Memory B cell (primary cell): ENCODE results near the gene HSD17B12.

Experiments used
- ATAC-seq: fragments of 150-1000 bp; cut with Tn5 transposase; 2 replicates; pipeline ENCODE4 v1.10.0; 2021; ENCODE audit warnings: low read depth, mild to moderate bottlenecking, moderate library complexity
- DNase-seq, 2 donors: peaks; one replicate each; pipeline ENCODE4 v3.0.0; 2022; ENCODE audit warnings: low spot score in 2 of 2
- H3K27ac Mint-ChIP-seq: one replicate; pipeline ENCODE4 v1.8.0; 2022; ENCODE audit warnings: mild to moderate bottlenecking, moderate library complexity, mixed read lengths
- H3K27me3 Mint-ChIP-seq: one replicate; pipeline ENCODE4 v1.8.0; 2022; ENCODE audit warnings: mixed read lengths
- H3K36me3 Mint-ChIP-seq: one replicate; pipeline ENCODE4 v1.8.0; 2022; ENCODE audit warnings: mild to moderate bottlenecking, mixed read lengths
- H3K4me1 Mint-ChIP-seq: one replicate; pipeline ENCODE4 v1.8.0; 2022; ENCODE audit warnings: mixed read lengths
- H3K4me3 Mint-ChIP-seq: one replicate; pipeline ENCODE4 v1.8.0; 2022; ENCODE audit warnings: mild to moderate bottlenecking, moderate library complexity, mixed read lengths
- H3K9me3 Mint-ChIP-seq: one replicate; pipeline ENCODE4 v1.8.0; 2022; ENCODE audit warnings: mixed read lengths

Gene HSD17B12

GRCh38 chr11:43694477-43694876, 13.9 kb downstream of the HSD17B12 start:
- DNase-seq, result no peak
- Mint-ChIP-seq H3K36me3 (peaks cover 15% of the 10 kb centered on the region), H3K9me3 (no peaks in the 10 kb centered on the region), H3K27me3 (no peaks in the 10 kb centered on the region), H3K4me3 (no peak overlapping the region), H3K4me1 (peaks cover 41% of the 10 kb centered on the region), H3K27ac (no peak overlapping the region)
- peak; percentile 21 for ATAC-seq

GRCh38 chr11:43697679-43698078, 17.1 kb downstream of the HSD17B12 start:
- H3K4me3 Mint-ChIP-seq, result no peak overlapping the region
- peaks cover 32% of the 10 kb centered on the region for H3K4me1 Mint-ChIP-seq
- no peak for DNase-seq
- peaks cover 7% of the 10 kb centered on the region for H3K9me3 Mint-ChIP-seq
- ATAC-seq, result no peak
- no peaks in the 10 kb centered on the region for H3K27me3 Mint-ChIP-seq
- no peak overlapping the region for H3K27ac Mint-ChIP-seq
- peaks cover 15% of the 10 kb centered on the region for H3K36me3 Mint-ChIP-seq

- peaks cover 21% of the 10 kb centered on the region for H3K36me3 Mint-ChIP-seq
- peaks cover 7% of the 10 kb centered on the region for H3K9me3 Mint-ChIP-seq
- H3K27ac Mint-ChIP-seq, result no peak overlapping the region
- peaks cover 22% of the 10 kb centered on the region for H3K4me1 Mint-ChIP-seq
- ATAC-seq (no peak), DNase-seq (no peak)
- H3K4me3 Mint-ChIP-seq, result no peak overlapping the region
- no peaks in the 10 kb centered on the region for H3K27me3 Mint-ChIP-seq
Observed at GRCh38 chr11:43699870-43700269, 19.3 kb downstream of the HSD17B12 start.

- peaks cover 9% of the 10 kb centered on the region for H3K4me1 Mint-ChIP-seq
- no peaks in the 10 kb centered on the region for H3K27me3 Mint-ChIP-seq
- H3K4me3 Mint-ChIP-seq, result no peak overlapping the region
- H3K36me3 Mint-ChIP-seq, result peaks cover 12% of the 10 kb centered on the region
- H3K9me3 Mint-ChIP-seq, result peaks cover under 1% of the 10 kb centered on the region
- no peak overlapping the region for H3K27ac Mint-ChIP-seq
- ATAC-seq, result no peak
- no peak for DNase-seq
Observed at GRCh38 chr11:43706631-43707030, 26.1 kb downstream of the HSD17B12 start.

- no peak overlapping the region for H3K4me3 Mint-ChIP-seq
- peaks cover 12% of the 10 kb centered on the region for H3K36me3 Mint-ChIP-seq
- H3K27me3 Mint-ChIP-seq, result no peaks in the 10 kb centered on the region
- DNase-seq, result no peak
- H3K27ac Mint-ChIP-seq, result no peak overlapping the region
- H3K4me1 Mint-ChIP-seq, result peaks cover 9% of the 10 kb centered on the region
- no peak for ATAC-seq
- H3K9me3 Mint-ChIP-seq, result no peaks in the 10 kb centered on the region
Observed at GRCh38 chr11:43708776-43709175, 28.2 kb downstream of the HSD17B12 start.

GRCh38 chr11:43709689-43710088, 29.2 kb downstream of the HSD17B12 start:
- no peaks in the 10 kb centered on the region for H3K27me3 Mint-ChIP-seq
- peaks cover 7% of the 10 kb centered on the region for H3K4me1 Mint-ChIP-seq
- H3K9me3 Mint-ChIP-seq, result no peaks in the 10 kb centered on the region
- H3K36me3 Mint-ChIP-seq, result peaks cover 9% of the 10 kb centered on the region
- no peak overlapping the region for H3K4me3 Mint-ChIP-seq
- no peak overlapping the region for H3K27ac Mint-ChIP-seq
- no peak for ATAC-seq
- no peak for DNase-seq

DNA sequence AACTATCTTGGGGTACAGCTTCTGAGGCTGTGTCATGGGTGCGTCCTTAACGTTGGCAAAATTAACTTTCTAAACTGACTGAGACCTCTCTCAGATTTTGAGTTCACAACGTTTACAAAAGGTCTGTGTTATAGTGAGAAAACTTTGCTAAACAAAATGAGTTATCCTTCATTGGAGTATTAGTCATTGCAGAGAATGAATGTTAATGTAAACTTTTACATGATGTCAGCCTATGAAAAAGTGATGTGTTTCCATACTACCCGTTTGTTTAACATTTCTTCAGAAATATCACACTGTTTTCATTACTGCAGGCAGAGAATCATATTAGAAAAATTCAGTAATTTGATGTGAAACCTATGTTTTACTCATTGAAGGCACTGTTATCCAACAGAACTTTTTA, 32.1 kb downstream of the HSD17B12 start:
- DNase-seq, result no peak

GRCh38 chr11:43718373-43718772, 37.8 kb downstream of the HSD17B12 start:
- Mint-ChIP-seq H3K9me3 (no peaks in the 10 kb centered on the region), H3K4me1 (peaks cover 14% of the 10 kb centered on the region), H3K36me3 (peaks cover 20% of the 10 kb centered on the region), H3K4me3 (no peak overlapping the region), H3K27ac (no peak overlapping the region), H3K27me3 (no peaks in the 10 kb centered on the region)
- no peak for DNase-seq
- ATAC-seq, result no peak

More for the DNA sequence above, 32.1 kb downstream of the HSD17B12 start:
- Mint-ChIP-seq H3K4me1 (peaks cover 10% of the 10 kb centered on the region), H3K27ac (no peak overlapping the region), H3K4me3 (no peak overlapping the region), H3K27me3 (no peaks in the 10 kb centered on the region), H3K36me3 (peaks cover 11% of the 10 kb centered on the region), H3K9me3 (no peaks in the 10 kb centered on the region)
- ATAC-seq, result no peak

DNA sequence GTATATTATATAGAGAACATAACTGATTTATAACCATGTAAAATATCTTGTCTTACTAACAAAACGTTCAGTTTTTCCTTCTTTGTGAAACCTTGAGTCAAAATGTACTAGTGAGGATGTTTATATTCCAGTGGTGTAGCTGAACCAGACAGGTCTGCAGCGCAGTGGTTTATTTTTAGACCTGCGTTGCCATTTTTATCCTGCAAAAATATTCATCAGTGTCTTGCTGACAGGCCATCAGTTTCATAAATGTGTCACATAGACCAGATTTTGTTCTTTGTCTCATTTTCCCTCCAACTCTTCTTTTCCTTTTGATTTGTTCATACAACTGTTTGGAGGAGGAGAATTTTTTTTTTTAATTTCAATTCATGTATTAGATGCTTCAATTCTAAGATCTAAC, 43.1 kb downstream of the HSD17B12 start:
- Mint-ChIP-seq H3K4me1 (peaks cover 9% of the 10 kb centered on the region), H3K9me3 (no peaks in the 10 kb centered on the region), H3K27ac (no peak overlapping the region), H3K4me3 (no peak overlapping the region), H3K27me3 (no peaks in the 10 kb centered on the region), H3K36me3 (peaks cover 13% of the 10 kb centered on the region)
- ATAC-seq (no peak), DNase-seq (no peak)

- Mint-ChIP-seq H3K4me3 (no peak overlapping the region), H3K4me1 (peaks cover 15% of the 10 kb centered on the region), H3K27ac (no peak overlapping the region), H3K36me3 (peaks cover 28% of the 10 kb centered on the region), H3K27me3 (no peaks in the 10 kb centered on the region), H3K9me3 (peaks cover 7% of the 10 kb centered on the region)
- DNase-seq (no peak), ATAC-seq (no peak)
Observed at GRCh38 chr11:43732225-43732624, 51.7 kb downstream of the HSD17B12 start.

- peaks cover 34% of the 10 kb centered on the region for H3K36me3 Mint-ChIP-seq
- peaks cover 7% of the 10 kb centered on the region for H3K9me3 Mint-ChIP-seq
- no peak overlapping the region for H3K27ac Mint-ChIP-seq
Observed at GRCh38 chr11:43734256-43734655, 53.7 kb downstream of the HSD17B12 start.

GRCh38 chr11:43735115-43735514, 54.6 kb downstream of the HSD17B12 start:
- Mint-ChIP-seq H3K9me3 (peaks cover 7% of the 10 kb centered on the region), H3K27ac (no peak overlapping the region), H3K4me3 (no peak overlapping the region), H3K27me3 (no peaks in the 10 kb centered on the region), H3K4me1 (peaks cover 16% of the 10 kb centered on the region), H3K36me3 (peaks cover 40% of the 10 kb centered on the region)
- DNase-seq (no peak), ATAC-seq (no peak)

More at GRCh38 chr11:43734256-43734655, 53.7 kb downstream of the HSD17B12 start:
- H3K27me3 Mint-ChIP-seq, result no peaks in the 10 kb centered on the region
- H3K4me3 Mint-ChIP-seq, result no peak overlapping the region
- ATAC-seq, result no peak
- DNase-seq, result no peak
- peaks cover 12% of the 10 kb centered on the region for H3K4me1 Mint-ChIP-seq

DNA sequence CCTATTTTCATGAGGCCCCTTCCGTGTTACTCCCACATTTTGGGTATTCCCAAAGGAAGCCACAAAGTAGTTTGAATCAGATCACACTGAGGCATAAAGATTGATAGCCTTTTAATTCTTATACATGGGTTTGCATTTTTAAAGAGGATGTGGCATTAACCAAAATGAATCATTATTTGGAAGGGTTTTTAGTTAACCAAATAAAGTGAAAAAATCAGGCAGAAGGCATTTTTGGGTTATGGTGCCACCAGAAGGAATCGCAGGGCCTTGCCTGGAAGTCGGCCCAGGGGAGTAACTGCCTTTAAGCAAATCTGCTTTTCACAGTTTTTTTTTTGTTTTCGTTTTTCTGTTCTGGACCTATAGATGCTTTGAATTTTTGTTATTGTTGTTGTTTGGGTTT, 55.4 kb downstream of the HSD17B12 start:
- Mint-ChIP-seq H3K9me3 (peaks cover 9% of the 10 kb centered on the region), H3K36me3 (peaks cover 41% of the 10 kb centered on the region), H3K27ac (no peak overlapping the region), H3K27me3 (no peaks in the 10 kb centered on the region), H3K4me1 (peaks cover 16% of the 10 kb centered on the region), H3K4me3 (no peak overlapping the region)
- ATAC-seq, result no peak
- DNase-seq, result no peak

DNA sequence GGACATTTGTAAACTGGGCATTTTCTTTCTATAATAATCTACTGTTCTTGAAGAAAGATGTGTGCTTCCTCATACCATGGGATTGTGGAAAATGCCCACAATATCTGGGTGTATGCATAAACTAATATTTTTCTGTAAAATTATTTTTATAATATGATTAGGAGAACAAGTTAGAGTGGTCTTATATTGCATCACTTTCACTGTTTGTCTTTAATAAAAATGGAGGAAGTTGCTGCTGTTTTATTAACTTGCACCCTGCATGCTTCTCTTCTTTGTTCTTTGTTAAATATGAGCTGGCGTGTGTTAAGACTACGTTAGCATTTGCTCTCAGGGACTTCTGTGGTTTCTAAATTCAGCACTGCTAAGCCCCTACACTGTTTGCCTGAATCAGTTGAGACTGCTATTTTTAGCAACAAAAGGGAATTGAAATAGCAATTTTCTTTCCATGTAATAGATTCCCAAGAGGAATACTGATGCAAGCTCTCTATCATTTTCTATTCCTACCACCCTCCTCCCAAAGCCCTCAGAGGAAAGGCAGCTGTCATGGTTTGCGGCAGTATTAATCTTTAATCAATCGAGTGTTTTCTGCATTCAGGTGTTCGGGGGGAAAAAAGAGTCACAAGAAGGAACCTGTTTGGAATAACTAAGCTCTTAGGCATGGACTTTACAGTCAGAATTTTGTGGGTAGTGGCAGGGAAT, 56.1 kb downstream of the HSD17B12 start:
- Mint-ChIP-seq H3K4me1 (peaks cover 16% of the 10 kb centered on the region), H3K36me3 (peaks cover 41% of the 10 kb centered on the region), H3K9me3 (peaks cover 9% of the 10 kb centered on the region), H3K27ac (no peak overlapping the region), H3K4me3 (no peak overlapping the region), H3K27me3 (no peaks in the 10 kb centered on the region)
- ATAC-seq, result no peak
- no peak for DNase-seq

- Mint-ChIP-seq H3K27ac (peak overlapping the region; percentile 11), H3K27me3 (no peaks in the 10 kb centered on the region), H3K4me3 (no peak overlapping the region), H3K36me3 (peaks cover 39% of the 10 kb centered on the region), H3K9me3 (peaks cover 9% of the 10 kb centered on the region), H3K4me1 (peaks cover 16% of the 10 kb centered on the region)
- no peak for DNase-seq
- ATAC-seq, result no peak
Observed at GRCh38 chr11:43737201-43737590, 56.7 kb downstream of the HSD17B12 start.
